Mesothelial cell of epicardium (in vitro differentiated cells): ENCODE measurements around the gene RC3H1. TPM values are rescaled to one million over a fixed set of nuclear protein-coding genes. Genes with fewer than 3 reads are reported as not detected.

ENCODE experiments used
- DNase-seq, 2 experiments: peaks; one replicate each; pipeline ENCODE4 v3.0.0; 2021; ENCODE audit warnings: low spot score in 2 of 2; ENCODE audit not compliant: unreplicated experiment in 2 of 2
- H3K27ac Mint-ChIP-seq: 2 replicates; pipeline ENCODE4 v1.8.0; 2021; ENCODE audit warnings: mixed read lengths
- H3K27me3 Mint-ChIP-seq: 2 replicates; pipeline ENCODE4 v1.8.0; 2021; ENCODE audit warnings: low read depth, mixed read lengths
- H3K36me3 Mint-ChIP-seq: 2 replicates; pipeline ENCODE4 v1.8.0; 2021; ENCODE audit warnings: mixed read lengths
- H3K4me1 Mint-ChIP-seq: 2 replicates; pipeline ENCODE4 v1.8.0; 2021; ENCODE audit warnings: mixed read lengths
- H3K4me3 Mint-ChIP-seq: 2 replicates; pipeline ENCODE4 v1.8.0; 2021; ENCODE audit warnings: mild to moderate bottlenecking, moderate library complexity, mixed read lengths
- H3K9me3 Mint-ChIP-seq: 2 replicates; pipeline ENCODE4 v1.8.0; 2021; ENCODE audit warnings: mixed read lengths
- total RNA-seq: library from RNA; stranded (reverse); gene quantifications from 3 replicates; pipeline ENCODE4 v1.2.1, GENCODE V29; 2021
- TF ChIP-seq, protein P1 (sequence below): fragments of 200-600 bp; sonication (generic); IDR thresholded peaks from one replicate; pipeline ENCODE4 v1.5.0; 2021; ENCODE audit warnings: antibody characterized with exemption; ENCODE audit not compliant: unreplicated experiment

RC3H1 gene
- total RNA-seq, 1 donor from 2014 or later: 52.0 TPM

DNA sequence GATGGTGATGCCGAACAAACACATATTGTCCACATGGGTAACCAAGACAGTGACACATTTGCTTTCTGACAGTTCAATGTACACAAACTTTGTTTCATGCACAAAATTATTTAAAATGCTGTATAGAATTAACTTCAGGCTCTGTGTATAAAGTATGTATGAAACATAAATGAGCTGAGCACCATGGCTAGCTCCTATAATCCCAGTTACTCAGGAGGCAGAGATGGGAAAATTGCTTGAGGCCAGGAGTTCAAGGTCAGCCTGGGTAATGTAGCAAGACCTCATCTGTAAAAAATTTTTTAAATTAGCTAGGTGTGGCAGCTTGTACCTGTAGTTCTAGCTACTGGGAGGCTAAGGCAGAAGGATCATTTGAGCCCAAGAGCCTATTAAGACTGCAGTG is 19.2 kb upstream of the RC3H1 start:
- Mint-ChIP-seq H3K4me1 (no peaks in the 10 kb centered on the region), H3K4me3 (no peak overlapping the region), H3K27me3 (no peaks in the 10 kb centered on the region), H3K27ac (no peak overlapping the region), H3K36me3 (no peaks in the 10 kb centered on the region), H3K9me3 (no peaks in the 10 kb centered on the region)
- TF ChIP-seq, protein P1, sequence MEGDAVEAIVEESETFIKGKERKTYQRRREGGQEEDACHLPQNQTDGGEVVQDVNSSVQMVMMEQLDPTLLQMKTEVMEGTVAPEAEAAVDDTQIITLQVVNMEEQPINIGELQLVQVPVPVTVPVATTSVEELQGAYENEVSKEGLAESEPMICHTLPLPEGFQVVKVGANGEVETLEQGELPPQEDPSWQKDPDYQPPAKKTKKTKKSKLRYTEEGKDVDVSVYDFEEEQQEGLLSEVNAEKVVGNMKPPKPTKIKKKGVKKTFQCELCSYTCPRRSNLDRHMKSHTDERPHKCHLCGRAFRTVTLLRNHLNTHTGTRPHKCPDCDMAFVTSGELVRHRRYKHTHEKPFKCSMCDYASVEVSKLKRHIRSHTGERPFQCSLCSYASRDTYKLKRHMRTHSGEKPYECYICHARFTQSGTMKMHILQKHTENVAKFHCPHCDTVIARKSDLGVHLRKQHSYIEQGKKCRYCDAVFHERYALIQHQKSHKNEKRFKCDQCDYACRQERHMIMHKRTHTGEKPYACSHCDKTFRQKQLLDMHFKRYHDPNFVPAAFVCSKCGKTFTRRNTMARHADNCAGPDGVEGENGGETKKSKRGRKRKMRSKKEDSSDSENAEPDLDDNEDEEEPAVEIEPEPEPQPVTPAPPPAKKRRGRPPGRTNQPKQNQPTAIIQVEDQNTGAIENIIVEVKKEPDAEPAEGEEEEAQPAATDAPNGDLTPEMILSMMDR: no peak
- DNase-seq: no peak

DNA sequence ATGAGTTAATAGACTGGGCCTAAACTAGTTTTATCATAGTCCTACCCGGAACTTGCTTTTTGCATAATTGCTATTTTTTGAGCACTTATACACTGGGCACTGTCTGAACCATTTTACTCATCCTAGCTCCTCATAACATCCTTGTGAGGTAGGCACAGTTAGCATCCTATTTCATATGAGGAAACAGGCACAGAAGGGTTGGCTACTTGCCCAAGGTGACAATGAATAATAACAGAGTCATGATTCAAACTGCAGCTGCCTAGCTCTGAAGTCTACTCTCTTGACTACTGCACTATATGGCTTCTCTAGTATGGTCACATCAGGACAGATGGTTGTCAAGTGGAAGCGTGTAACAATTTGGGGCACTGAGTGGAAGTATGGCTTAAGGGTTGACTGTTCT is 18.2 kb upstream of the RC3H1 start:
- DNase-seq: no peak
- Mint-ChIP-seq H3K4me1 (peaks cover 2% of the 10 kb centered on the region), H3K36me3 (no peaks in the 10 kb centered on the region), H3K4me3 (no peak overlapping the region), H3K27ac (no peak overlapping the region), H3K27me3 (no peaks in the 10 kb centered on the region), H3K9me3 (no peaks in the 10 kb centered on the region)
- TF ChIP-seq, protein P1: no peak

DNA sequence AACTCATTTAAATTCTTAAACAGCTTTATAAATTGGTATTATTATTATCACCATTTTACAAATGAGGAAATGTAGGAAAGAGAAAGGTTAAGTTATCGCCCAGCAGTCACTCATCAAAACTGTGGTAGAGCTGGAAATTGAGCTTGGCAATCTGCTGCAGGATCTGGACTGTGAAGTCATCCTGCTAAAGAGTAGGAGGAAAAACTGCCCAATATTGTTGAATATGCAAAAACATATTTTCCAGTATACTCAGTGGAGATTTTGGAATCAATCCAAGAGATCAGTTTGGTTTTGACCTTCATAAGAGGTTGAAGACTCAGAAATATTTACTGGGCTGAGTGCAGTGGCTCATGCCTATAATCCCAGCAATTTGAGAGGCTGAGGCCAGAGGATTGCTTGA is 16.9 kb upstream of the RC3H1 start:
- Mint-ChIP-seq H3K4me1 (peaks cover 2% of the 10 kb centered on the region), H3K4me3 (no peak overlapping the region), H3K27me3 (no peaks in the 10 kb centered on the region), H3K27ac (no peak overlapping the region), H3K9me3 (no peaks in the 10 kb centered on the region), H3K36me3 (no peaks in the 10 kb centered on the region)
- TF ChIP-seq, protein P1: no peak
- no peak for DNase-seq

DNA sequence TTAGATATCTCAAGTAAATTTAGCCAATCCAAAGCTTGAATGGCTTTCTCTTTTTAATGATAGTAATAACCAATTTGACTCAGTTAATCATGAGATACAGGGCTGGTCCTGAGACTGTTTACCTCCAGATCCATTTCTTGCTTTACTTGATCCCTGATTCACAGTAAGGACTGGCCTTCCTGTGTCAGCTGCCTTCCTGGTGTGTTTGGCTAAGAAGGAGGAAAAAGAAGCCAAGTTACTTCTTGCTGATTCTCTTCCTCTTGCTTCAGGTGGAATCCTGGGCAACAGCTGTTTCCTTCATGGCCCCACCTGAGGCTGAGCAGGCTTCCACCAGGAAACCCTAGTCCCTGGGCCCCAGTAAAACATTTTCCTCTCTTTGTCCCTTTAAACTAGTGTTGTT is 14.6 kb upstream of the RC3H1 start:
- DNase-seq: no peak
- TF ChIP-seq, protein P1: no peak
- Mint-ChIP-seq H3K36me3 (no peaks in the 10 kb centered on the region), H3K4me1 (peaks cover 2% of the 10 kb centered on the region), H3K4me3 (no peak overlapping the region), H3K9me3 (no peaks in the 10 kb centered on the region), H3K27ac (no peak overlapping the region), H3K27me3 (no peaks in the 10 kb centered on the region)

DNA sequence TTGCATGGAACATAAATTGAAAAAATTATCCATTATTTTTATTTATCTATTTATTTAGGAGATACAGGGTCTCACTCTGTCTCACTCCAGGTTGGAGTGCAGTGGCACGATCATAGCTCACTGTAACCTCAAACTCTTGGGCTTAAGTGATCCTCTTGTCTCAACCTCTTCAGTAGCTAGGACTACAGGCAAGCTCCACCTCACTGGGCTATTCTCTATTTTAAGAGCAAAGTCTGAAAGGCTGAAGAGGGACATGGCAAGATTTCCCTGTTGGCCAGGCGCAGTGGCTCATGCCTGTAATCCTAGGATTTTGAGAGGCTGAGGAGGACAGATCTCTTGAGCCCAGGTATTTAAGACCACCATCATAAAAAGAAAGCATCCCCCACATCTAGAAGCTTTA is 14.0 kb upstream of the RC3H1 start:
- Mint-ChIP-seq H3K27ac (no peak overlapping the region), H3K36me3 (no peaks in the 10 kb centered on the region), H3K4me3 (no peak overlapping the region), H3K27me3 (no peaks in the 10 kb centered on the region), H3K9me3 (no peaks in the 10 kb centered on the region), H3K4me1 (peaks cover 2% of the 10 kb centered on the region)
- TF ChIP-seq, protein P1: no peak
- no peak for DNase-seq

DNA sequence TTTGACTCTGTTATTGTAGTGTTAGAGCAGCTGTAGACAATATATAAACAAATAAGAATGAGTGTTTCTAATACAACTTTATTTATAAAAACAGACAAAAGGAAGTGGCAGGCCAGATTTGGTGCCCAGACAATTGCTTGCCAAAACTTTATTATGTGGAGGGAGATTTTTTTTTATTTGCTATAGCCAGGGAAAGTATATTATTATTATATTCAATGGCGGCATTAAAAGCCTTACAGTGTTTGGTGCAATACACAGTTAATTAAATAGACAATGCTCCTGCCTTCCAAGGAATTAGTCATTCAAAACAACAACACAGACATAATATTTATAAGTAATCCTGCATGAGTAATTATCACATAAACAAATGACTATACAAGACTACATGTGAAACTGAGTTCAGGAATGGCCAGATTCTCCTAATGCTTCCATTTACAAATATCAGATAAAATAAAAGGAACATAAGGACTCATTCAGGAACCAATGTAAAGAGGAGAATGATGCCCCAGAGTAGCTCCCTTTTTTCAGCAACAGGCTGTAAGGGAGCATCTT is 10.6 kb upstream of the RC3H1 start:
- no peaks in the 10 kb centered on the region for H3K36me3 Mint-ChIP-seq
- H3K4me3 Mint-ChIP-seq: no peak overlapping the region
- no peak overlapping the region for H3K27ac Mint-ChIP-seq
- H3K27me3 Mint-ChIP-seq: no peaks in the 10 kb centered on the region
- TF ChIP-seq, protein P1: no peak
- no peak for DNase-seq
- H3K9me3 Mint-ChIP-seq: no peaks in the 10 kb centered on the region
- H3K4me1 Mint-ChIP-seq: peaks cover 11% of the 10 kb centered on the region
